A172 (cell line): ENCODE results near the gene TIGD1. TPM values are rescaled to one million over a fixed set of nuclear protein-coding genes. Genes with fewer than 3 reads are reported as not detected.
"Not testable (repeated sequence)": the region's sequence is repeated elsewhere in the genome, so short reads cannot be mapped to it uniquely, and the experiment has no call there.

Experiments used
- DNase-seq: peaks from one replicate; pipeline ENCODE4 v3.0.0-alpha.2; 2015; ENCODE audit warnings: low spot score
- total RNA-seq: library from RNA; depleted of rRNA; stranded (reverse); fragments of >200 nt; shearing (Covaris generic); gene quantifications from 2 replicates; pipeline ENCODE4 v1.2.3, GENCODE V29; 2014

Gene TIGD1
- total RNA-seq, 1 experiment from 2014 or later: 11.5 TPM

DNA sequence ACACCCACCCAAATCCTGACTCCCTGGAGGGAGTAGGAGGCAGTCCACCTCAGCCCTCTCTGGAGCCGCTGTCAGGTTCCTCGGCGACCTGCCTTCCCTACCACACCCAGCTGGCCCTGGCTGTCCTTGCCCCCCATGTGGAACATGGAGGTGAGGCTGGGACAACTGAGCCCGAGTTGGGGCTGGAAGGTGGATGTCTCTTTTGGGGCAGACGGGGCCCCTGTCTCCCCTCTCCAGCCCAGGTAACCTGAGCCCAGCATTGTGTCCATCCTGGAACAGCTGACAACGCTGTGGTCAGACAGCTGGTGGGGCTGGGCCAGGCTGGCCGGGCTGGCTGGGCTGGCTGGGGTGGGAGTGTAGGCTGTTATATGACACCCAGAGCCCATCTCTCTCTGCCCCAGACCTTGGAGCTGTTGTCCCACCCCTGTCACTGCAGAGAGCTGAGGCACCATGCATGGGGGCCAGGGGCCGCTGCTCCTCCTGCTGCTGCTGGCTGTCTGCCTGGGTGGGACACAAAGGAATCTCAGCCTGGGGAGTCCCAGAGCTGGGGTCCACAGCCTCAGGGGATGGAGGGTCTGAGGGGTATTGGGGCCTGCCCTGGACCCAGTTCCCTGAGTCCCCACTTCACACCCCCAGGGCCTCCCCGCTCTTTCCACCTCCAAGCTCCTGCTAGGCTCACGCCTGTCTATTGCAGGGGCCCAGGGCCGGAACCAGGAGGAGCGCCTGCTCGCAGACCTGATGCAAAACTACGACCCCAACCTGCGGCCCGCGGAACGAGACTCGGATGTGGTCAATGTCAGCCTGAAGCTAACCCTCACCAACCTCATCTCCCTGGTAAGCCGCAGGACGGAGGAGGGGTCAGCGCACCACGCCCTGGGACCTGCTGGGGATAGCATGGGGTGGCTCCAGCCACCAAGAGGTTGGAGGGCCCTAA is 10.8 kb downstream of the TIGD1 start, which contains the start of gene CHRNG:
Gene CHRNG (plus strand): TSS at position 395 of the 934 bp plus-strand sequence. CDS start 56 bp downstream, at position 451.
- no peak for DNase-seq

DNA sequence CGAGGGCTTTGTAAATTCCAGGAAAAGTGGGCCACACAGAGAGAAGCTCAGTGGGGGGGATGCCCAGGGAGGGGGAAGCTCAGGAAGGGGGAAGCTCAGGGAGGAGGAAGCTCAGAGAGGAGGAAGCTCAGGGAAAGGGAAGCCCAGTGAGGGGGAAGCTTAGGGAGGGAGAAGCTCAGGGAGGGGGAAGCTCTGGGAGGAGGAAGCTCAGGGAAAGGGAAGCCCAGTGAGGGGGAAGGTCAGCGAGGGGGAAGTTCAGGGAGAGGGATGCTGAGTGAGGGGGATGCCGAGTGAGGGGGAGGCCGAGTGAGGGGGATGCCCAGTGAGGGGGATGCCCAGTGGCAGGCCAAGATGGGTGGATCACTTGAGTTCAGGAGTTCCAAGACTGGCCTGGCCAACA is 11.7 kb downstream of the TIGD1 start:
- no peak for DNase-seq

DNA sequence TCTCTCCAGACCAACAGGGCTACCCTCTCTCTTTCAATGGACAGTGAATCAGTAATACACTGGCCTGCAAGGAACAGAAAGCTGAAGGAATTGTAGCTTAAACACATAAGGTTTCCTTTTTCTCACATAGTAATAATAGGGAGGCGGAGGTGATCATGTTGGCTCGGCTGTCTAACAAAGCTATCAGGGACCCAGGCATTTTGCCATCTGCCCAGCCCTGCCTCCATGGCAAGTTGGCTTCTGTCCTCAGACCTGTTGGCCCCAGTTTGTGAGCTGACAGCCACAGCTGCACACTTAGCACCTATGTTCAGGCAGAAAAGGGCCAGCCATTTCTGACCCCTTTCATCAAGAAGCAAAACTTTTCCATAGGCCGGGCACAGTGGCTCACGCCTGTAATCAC is 12.9 kb downstream of the TIGD1 start:
- no peak for DNase-seq

DNA sequence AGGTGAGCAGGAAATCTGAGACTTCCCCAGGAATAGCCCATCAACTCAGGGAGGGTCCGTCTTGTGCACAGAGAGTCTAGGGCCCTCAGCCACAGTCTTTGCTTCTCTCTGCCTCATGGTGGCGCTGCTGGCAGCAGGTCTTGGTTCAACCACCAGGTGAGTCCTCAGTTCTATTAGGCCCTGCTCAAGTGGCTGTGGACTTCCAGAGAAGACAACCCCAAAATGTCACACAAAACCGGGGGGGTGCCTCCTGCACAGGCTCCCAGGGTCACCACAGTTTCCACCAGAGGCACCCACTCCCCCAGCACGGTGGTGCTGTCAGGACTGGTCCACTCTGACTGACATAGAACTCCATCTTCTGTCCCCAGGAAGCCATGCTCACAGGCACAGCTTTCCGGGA is 13.3 kb downstream of the TIGD1 start:
- DNase-seq: no peak

DNA sequence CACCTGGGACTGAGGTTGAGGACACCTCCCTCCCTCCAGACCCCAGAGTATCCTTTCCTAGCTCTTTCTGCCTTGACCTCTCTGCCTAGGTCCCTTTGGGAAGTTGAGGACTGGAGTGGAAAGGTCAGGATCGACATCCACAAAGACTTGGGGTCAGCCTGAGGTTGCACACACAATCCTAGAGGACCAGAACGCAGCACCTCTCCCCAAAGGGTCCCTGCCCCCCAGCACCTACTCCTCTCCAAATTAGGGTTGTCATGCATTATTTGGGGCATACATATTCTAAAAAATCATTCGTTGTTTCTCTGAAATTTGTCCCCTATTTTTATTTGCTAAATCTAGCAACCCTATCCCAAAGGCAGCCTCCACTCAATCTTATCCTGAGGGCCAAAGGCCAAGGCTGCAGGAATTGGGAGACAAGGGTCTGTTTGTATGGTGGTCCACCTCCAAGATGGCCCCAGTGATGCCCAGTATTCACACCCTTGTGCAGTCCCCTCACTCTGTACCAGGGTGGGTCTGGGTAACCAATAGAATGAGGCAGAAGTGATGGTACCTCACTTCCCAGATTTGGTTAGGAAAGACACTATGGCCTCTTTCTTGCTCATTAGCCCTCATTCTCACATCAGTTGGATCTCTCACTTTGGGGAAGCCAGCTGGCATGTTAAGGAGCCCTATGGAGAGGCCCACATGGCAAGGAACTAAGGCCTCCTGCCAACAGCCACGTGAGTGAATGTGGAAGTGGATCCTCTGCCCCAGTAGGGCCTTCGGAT is 14.4 kb downstream of the TIGD1 start:
- DNase-seq: no peak

DNA sequence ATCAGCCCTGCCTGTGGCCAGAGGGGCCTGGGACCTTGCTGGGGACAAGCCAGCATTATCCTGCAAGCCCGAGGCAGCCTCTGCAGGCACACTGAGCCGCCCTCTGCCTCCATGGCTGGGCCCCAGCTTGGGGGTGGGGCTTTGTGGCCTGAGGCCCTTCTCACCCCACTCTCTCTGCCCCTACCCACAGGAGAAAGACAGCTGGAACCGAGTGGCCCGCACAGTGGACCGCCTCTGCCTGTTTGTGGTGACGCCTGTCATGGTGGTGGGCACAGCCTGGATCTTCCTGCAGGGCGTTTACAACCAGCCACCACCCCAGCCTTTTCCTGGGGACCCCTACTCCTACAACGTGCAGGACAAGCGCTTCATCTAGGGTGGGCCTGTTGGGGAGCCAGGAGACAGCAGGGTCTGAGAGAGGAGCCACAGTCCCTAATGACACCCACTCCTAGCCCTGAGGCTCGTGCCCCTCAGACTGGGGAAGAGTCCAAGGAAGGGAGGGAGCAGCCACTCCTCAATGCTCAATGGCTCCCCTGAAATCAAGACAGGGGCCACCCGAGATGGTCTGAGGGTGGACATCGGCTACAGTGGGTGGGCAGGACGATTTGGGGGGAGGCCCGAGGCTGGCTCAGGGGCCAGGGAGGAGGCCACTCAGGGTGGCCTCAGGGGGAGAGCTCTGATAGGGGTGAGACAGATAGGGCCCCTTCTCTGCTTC is 15.3 kb downstream of the TIGD1 start:
- no peak for DNase-seq

DNA sequence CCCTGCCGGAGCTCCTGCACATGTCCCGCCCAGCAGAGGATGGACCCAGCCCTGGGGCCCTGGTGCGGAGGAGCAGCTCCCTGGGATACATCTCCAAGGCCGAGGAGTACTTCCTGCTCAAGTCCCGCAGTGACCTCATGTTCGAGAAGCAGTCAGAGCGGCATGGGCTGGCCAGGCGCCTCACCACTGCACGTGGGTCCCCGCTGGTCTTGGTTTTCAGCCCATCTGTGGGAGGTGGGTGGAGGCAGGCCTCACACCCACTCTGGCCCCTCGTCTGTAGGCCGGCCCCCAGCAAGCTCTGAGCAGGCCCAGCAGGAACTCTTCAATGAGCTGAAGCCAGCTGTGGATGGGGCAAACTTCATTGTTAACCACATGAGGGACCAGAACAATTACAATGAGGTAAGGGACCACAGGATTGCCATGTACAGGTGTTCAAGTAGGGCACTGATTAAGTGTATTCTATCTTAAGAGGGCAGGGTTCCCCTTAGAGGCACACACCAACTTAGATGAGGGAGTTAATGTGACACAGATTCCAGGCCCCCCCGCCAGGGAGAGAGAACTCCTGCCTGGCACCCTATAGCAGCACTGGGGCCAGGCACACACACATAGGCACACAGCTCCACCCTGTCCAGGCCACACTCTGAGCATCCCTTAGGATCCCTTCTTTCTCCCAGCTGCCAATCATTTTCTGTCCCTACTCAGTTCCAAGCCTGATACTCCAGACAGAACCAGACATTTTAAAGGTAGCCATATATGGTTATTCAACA is 16.2 kb downstream of the TIGD1 start:
- DNase-seq: no peak

DNA sequence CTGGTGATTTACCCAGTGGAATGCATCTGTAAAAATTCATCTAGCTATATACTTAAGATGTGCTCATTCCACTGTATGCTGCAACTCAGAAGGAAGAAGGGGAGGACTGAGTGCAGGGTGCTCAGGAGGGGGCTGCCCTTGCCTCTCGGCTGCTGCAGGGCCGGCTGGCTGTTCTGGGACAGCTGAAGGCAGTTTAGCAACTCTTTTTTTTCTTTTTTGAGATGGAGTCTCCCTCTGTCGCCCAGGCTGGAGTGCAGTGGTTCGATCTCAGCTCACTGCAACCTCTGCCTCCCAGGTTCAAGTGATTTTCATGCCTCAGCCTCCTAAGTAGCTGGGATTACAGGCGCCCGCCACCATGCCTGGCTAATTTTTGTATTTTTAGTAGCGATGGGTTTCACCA is 17.5 kb downstream of the TIGD1 start:
- DNase-seq: not testable (repeated sequence)

DNA sequence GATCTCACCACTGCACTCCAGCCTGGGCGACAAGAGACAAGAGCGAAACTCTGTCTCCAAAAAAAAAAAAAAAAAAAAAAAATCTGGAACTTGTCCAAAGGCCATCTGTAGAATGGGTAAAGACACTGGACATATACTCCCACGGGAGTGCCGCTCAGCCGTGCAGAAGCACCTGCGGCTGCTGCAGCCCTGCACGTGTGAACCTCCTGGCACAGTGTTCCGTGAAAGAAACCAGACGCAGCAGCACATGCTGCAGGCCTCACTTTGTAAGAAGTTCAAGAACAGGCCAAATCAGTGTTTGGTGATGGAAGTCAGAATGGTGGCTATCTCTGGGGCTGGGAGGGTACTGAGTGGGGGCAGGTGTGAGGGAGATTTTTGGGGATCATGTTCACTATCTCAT is 17.9 kb downstream of the TIGD1 start:
- DNase-seq: no peak

DNA sequence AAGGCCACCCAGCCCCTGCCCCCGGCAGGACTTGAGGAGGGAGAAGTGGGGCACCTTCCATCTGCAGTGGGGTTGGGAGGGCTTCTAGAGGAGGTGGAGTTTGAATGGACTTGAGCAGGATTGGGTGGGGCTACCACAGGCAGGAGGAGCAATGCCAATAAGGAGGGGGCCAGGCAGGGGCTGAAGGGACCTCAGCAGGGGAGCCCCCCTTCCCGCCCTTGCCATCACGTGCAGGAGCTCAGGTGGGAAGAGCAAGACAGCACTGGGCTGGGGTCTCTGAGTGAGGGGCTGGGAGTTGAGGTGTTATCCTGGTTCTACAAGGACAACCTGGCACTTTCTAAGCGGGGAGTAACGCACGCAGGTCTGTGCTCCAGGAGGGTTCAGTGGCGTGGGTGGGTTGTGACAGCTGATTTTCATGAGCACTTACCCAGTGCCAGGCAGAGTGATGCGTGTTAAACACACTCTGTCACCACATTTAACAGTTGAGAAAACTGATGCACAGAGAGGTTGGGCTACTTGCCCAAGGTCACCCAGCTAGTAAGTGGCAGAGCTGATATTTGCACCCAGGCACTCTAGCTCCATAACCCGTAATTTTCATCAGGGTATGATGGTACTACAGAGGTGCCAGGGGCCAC is 19.6 kb downstream of the TIGD1 start:
- DNase-seq: no peak

DNA sequence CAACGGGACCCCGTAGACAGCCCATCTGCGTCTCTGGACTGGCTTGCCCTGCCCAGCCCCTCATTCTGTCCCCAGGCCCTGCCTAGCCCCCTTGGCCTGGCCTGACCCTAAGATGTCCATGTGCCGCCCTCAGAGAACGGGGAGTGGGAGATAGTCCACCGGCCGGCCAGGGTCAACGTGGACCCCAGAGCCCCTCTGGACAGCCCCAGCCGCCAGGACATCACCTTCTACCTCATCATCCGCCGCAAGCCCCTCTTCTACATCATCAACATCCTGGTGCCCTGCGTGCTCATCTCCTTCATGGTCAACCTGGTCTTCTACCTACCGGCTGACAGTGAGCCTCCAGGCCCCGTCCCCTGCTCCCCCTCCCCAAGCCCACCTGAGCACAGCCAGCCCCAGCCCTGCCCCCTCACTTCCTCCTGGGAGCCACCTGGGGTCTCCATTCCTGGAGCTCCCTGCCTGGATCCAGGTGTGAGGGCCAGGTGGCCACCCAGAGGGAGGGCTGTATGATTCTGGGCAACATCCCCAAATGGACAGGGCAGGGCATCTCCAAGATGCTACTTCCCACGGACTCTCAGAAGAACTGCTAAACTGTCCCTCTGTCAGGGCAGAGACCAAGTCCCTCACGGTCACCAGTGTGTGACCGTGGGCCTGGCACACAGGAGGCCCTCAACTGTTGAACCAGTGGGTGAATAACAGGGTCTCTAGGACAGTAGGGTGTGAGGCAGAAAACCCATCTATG is 20.4 kb downstream of the TIGD1 start:
- DNase-seq: no peak

DNA sequence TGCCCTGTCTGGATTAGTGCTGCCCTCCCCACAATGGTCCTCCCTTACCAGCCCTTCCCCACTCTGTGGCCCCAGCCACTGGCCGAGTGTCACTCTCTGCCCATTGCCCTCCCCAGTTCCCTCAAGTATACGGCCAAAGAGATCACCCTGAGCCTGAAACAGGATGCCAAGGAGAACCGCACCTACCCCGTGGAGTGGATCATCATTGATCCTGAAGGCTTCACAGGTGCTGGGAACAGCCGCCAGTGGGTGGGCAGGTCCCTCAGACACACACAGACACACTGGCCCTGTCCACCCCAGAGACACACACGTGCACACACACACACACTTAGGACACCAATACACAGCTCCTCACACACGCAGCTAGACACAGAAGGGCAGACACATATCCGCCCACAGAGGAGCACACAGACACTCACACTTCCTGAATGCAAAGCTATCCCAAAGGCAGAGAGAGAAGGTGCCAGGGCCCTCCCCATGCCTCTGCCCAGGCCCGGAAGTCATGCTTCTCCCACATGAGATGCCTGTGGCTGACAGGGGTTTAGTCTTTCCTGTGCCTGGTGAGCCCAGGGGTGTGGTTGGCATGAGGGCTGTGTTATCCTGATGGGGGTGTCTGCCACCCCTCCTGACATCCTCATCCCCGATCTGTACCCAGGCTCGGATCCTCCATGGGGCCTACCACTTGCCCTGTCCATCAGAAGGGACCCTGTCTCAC is 21.5 kb downstream of the TIGD1 start:
- peak; percentile 21 for DNase-seq

DNA sequence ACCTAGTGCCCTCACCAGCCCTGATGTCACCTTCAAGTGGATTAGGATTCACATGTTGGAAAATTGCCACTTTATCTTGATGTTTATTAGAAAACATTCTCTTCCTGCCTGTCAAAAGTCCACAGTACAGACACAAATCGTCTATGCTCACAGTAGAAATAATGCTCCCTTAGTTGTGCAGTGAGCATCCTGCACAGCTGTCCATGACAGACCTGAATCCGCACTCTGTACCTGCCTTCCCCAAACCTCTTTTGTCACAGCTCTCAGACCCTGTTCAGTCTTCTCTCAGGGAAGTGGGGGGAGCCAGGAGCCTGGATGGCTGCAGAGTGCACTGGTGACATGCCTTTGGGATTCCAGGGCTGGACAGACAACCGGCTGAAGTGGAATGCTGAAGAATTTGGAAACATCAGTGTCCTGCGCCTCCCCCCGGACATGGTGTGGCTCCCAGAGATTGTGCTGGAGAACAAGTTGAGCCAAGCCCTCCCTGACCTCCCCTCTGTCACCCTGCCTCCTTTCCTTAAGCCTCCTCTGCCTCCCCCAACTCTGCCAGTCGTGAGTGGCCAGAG is 22.4 kb downstream of the TIGD1 start:
- DNase-seq: no peak

DNA sequence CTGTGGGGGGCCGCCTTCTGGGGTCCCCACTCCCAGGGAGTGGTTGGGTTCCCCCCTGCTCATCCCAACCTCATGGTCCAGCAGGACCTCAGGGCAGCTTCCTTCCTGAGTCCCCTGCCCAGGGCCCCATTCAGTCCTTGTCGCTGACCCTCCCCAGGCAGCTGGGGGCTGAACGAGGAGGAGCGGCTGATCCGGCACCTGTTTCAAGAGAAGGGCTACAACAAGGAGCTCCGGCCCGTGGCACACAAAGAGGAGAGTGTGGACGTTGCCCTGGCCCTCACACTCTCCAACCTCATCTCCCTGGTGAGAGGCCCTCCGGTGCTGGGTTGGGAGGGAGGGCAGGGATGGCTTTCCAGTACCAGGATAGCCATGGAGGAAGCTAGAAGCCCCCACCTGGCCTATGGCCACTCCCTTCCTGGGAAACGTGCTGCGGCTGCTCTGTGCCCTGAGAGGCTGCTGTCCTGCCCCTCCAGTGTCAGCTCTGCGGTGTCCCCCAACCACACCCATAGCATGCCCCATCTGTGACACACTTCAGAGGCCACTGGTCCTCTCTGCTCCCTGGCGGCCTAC is 23.9 kb downstream of the TIGD1 start:
- no peak for DNase-seq

DNA sequence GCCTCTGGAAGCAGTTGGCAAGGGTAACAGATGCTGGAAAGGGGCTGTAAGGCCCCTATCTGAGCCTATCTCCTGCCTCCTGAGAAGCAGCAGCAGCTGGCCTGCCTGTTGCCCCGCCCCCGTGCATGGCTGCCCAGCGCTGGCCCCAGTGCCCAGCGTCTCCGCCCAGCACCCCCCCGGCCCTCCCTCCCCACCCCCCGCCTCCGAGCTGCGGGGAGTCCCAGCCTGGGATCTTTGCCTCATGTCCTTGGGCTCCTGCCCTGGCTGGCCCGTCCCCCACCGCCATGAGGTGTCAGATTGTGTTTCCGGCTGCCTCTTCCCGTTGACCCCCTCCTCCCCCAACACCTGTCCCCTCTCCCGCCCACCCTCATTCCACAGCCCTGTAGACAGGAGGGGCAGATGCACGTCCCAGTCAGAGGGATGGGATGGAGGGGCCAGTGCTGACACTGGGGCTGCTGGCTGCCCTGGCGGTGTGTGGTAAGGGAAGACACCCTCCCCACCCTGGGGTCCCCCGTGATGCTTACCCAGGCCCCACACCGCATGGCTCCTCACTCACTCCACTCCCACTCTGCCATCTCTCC is 24.5 kb downstream of the TIGD1 start, which contains the start of gene CHRND:
Gene CHRND (plus strand): TSS at position 370 of the 581 bp plus-strand sequence. CDS start 56 bp downstream, at position 426.
- no peak for DNase-seq

DNA sequence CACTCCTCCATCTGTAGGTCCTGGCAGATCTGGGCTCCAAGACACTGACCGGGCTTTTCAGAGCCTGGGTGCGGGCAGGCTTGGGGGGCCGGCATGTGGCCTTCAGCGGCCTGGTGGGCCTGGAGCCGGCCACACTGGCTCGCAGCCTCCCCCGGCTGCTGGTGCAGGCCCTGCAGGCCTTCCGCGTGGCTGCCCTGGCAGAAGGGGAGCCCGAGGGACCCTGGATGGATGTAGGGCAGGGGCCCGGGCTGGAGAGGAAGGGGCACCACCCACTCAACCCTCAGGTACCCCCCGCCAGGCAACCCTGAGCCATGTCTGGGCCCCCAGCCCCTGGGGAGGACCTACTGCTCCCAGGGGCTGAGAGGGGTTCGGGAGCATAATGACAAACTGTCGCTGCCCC is 25.2 kb downstream of the TIGD1 start:
- no peak for DNase-seq

DNA sequence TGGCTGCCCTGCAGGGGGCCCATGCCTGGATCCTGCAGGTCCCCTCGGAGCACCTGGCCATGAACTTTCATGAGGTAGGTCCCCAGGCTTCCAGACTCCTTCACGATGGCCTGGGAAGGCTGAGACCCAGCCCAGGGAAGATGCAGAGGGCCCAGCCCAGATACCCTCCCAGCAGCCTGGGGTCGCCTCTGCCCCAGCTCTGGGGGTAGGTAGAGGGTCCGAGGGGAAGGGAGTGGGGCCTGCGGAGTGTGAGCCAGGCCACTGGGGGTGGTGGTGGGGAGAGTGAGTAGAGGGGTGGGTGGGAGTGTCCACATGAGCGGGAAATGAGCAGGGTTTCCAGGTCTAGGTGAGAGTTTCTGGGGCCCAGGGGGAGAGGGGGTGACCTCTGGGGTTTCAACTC is 25.6 kb downstream of the TIGD1 start:
- DNase-seq: no peak
